Hypothalamus (tissue), 51 donors: ENCODE data around the gene CPNE8.
A peak's percentile ranks its signal among the peaks of the same experiment; 100 is the strongest.

Source experiments
- DNase-seq, 51 donors: peaks; one replicate each; lab custom pipeline; 2025; lab: John Stamatoyannopoulos, UW

Gene CPNE8

DNA sequence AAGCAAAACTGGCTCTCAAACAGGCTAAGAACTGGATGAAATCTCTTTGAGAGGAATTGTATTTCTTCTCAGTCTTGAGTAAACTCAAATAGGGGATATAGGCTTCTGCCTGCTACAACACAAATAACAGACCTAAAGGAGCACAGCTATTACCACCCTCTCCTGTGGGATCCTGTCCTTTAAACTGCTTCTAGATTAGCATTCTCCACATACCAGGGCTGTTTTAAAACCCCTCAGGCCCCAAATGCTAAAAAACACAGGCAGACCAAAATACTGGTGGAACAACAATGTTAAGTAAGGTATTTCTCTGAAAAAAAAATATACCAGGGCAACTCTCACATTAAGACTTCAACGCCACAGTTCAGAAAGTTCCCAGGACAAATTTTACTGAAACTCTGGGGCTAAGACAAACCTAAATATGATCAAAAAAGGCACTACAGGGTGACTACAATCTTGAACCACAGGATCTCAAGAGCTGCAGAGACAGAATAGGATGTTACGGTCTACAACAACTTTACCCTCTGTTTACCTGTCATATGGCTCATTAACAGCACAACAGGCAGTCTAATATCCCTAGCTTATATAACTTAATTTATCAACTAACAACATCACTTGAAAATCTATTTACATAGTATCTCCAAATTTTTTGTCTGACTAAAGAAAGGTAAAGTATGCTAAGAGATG, 7.2 kb downstream of the CPNE8 start:
- no peak for DNase-seq

DNA sequence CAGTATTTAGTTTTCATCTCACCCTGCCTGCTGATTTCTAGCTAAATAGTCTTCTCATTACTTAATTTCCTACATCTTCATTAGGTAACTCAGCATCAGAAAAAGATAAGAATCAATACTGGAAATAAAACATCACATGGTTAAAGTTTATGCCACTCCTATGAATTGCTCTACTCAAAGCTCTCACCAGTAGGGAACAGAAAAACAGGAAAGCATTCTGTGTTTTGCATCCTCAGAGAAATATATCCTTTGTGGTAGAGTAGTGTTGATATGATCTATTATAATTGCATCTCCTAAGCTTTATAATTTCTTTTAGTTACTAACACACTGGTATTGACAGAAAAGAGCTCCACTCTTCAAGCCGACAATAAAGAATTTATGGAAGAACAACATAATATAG, 9.9 kb downstream of the CPNE8 start:
- no peak for DNase-seq

DNA sequence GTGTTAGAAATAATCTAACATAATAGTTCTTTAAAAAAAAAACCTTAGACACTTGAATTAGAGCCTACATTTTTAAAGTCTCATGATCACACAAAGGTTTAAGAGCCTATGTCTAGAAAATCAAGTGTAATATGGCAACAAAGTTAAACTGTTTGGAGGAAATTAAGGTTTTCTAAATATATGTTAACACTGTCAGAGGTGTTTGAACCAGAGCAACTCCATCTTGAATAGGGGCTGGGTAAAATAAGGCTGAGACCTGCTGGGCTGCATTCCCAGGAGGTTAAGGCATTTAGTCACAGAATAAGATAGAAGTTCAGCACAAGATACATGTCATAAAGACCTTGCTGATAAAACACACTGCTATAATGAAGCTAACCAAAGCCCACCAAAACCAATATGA, 12.4 kb downstream of the CPNE8 start:
- DNase-seq, result no peak

DNA sequence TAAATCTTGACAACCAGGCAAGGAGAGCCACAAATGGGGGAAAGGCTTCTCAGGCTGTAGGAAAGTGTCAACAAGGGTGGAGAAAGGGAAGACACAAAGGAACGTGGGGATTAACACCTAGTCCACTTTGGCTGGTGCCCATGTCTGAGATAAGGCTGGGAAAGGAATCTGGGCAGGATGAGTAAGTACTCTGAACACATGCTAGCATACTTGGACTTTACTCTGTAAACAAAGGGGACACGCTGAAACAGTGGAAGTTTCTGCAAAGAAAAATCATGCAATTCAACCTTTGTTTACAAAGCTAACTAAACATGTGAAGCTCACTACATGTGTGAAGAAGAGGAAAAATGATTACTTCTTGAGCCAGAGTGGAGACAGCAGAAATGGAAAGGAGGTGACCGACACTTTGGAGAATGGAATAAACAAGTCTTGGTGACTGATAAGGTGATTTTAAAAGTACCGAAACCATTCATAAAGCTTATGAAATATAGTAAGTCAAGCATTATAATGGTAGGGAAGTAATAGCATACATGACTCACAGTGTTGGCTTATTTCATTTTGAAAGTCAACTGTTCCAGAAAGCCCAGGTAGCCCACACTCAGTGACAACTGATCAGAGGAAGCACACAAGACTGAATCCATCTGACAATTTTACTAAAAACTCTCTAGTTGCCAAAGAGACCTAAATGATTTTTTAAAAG, 13.2 kb downstream of the CPNE8 start:
- no peak for DNase-seq

DNA sequence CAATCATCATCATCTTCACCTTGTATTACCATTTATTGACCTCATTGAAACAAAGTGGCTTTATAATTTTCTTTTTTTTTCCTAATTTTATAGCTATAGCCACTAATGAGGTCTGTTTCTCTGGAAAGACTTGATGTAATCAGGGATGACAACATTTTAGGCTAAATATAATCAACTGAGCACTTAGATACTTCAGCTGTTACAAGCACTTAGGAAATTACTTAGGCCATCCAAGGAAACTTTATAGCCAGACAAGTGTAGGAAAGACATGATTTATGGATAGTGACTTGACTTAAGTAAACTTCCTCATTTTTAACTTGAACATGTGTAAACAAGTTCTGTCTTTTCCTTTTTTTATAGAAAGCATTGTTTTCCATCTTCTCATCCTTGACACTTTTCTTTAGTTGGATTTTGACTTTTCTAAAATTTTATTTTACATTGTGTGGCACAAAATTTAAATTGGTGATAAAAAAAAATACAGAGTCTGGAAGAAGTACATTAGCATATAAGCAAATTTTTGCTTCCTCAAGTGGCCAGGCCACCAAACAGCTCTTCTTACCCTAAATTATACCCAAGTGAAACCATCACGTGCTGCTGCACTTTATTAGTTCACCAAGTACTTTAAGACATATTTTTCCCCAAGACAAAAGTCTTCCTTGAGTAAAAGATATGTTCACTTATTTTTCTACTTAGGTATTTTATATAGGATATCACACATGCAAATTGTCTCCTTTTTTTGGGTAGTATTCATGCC, 15.1 kb downstream of the CPNE8 start:
- DNase-seq, result no peak

DNA sequence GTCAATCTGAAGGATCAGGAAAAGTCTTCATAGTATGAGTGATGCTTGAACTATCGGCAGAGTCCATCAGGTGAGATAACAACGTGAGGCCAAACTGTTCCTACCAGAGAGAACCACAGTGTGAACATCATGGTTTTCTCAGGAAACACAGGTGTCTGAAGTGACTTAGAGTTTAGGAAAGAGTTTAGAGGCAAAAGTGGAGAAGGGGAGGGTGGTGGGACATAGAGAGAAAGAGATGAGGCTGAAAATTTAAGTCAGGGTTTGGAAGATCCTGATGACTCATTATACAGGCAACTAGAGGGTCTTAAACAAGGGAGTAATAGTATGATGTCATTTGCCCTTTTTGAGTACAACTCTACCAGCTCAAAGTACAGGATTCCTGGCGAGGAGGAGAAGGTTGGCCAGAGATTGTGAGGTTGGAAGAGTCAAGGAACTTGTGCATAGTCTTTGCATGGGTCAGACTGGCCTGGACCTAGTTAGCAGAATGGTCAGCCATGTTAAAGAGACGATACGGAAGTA, 16.0 kb downstream of the CPNE8 start:
- no peak for DNase-seq

DNA sequence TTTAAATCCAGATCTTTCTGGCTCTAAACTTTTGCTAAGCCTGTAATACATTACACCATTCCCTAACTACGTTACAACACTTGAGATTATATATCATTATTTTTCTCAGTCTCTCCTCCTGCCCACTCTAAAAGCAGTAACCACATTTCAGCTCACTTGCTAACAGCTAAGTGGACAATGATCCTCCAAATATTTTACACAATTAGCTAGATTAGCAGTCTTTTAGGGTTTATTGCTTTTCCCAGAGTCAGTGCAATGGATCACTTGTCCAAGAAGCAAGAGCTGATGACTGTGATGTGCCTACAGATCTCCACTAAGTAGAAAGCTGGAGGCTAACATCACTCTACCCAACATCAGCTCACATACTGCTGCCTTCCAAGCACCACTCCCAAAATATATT, 17.6 kb downstream of the CPNE8 start:
- no peak for DNase-seq

DNA sequence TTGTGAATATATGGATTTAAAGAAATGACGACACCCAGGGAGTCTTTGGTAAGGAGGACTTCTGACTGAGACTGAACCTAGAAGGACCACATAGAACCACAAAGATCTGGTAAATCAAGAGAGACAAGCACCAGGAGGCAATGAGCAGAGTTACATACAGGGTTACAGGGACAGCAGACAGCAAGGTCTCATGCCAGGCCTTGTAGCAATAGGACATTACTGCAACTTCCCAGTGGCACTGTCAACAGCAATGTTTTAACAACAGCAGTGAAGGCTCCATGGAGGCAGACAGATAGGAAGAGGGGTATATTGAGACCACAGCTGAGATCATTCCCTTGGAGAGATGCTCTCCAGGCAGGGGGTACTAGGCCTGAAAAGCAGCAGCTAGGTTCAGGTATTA, 18.5 kb downstream of the CPNE8 start:
- DNase-seq, result no peak

DNA sequence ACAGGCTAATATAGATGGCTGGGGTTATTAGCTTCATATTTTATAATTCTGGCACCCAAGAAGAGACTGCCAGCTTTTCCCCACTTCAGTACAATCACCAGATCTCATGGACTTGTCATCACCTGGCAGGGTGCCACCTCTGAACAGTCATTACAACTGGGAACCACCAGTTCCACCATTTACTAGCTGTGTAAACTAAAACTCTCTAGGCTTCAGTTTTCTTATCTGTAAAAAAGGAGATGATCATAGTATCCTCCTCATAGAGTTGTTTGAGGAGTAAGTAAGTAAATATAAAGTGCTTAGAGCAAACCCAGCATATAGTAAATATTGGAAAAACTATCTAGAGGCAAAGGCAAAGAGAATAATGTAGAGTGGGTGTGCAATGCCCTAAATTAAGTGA, 19.3 kb downstream of the CPNE8 start:
- DNase-seq, result peak in 1 of 51 donors; percentile 1

DNA sequence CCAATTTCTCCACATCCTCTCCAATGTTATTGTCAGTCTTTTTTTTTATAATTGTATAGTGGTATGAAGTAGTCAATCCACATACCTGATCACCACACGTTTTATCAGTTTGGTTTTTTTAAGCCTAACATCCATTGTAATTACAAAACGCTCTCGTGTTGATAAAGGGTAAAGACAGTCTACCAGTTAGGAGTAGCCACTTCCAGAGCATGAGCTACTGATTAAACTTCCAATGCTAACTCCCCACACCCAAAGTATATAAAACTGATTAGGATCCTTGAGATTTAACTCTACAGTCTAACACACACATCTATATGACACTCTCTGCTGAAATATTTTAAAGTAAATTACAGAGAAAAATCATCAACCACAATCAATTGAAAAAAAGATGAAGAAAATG, 20.7 kb downstream of the CPNE8 start:
- DNase-seq, result no peak

DNA sequence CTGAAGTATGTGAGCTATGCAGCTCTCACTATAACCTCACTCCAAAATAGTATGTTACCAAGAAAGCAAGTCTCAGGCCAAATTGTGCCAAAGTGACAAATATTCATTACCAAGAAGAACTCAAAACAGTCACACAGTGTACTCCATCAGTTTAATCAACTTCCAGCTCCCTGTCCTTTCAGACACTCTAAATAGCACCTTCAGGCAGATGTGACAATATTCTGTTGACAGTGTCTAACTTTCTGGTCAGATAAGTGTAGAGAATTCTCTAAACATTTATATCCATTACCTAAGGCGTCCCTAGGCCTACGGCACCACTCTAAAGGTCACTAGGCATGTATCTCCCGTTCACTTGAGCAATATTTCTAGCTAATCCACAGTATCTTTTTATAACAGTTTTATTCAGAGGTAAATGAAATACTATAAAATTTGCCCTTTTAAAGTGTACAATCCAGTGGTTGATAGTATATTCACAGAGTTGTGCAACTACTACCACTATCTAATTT, 21.7 kb downstream of the CPNE8 start:
- DNase-seq, result no peak

DNA sequence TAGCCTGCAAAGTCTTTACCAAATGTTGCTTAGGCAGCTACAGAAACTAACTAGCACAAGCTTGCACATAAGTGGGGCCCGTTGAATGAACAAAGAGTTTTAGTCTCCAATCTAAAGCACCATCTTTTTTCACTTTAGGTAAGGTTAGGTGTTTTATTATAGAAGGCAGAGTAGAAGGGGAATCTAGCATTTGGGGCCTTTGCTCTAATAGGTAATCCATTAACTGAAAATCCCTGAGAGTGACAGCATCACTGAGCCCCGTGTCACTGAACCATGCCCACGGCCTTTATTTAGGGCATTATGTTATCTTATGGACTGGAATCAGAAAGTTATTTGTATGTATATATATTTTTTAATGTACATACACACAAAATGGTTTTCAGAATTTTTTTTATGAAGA, 25.1 kb downstream of the CPNE8 start:
- no peak for DNase-seq

DNA sequence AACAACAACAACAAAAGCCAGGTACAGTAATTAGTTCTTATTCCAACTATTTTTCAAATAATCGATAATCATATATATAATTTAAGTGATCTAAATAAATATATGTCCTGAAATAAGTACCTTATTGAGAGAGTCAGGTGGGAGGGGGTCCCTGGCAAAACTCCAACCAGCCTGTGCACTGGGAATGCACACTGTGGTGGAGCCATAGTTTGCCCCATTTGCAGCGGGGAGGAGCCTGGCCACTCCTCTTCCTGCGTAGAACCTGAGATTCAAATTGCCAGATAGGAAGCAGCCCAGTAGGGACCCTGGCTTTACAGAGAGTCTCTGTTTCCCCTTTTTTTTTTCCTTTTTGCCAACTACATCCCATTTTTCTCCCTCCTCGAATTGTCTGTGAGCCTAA, 26.4 kb downstream of the CPNE8 start:
- no peak for DNase-seq

DNA sequence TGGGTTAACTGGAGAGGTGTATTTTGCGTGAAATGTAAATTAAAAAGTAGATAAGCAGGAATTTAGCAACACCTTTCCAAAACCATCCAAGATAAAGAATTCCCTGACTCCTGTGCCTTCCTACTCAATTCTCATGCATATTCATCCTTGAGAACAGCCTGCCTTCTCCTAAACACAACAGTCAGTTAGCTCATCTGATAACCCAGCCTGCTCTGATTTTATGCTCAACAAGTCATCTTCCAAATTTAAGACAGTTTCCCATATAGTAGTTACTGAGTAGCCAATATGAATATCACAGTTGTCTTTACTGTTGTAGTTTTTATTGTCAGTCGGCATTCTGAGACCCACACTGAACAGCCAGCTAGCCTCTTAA, 27.1 kb downstream of the CPNE8 start:
- DNase-seq, result no peak

DNA sequence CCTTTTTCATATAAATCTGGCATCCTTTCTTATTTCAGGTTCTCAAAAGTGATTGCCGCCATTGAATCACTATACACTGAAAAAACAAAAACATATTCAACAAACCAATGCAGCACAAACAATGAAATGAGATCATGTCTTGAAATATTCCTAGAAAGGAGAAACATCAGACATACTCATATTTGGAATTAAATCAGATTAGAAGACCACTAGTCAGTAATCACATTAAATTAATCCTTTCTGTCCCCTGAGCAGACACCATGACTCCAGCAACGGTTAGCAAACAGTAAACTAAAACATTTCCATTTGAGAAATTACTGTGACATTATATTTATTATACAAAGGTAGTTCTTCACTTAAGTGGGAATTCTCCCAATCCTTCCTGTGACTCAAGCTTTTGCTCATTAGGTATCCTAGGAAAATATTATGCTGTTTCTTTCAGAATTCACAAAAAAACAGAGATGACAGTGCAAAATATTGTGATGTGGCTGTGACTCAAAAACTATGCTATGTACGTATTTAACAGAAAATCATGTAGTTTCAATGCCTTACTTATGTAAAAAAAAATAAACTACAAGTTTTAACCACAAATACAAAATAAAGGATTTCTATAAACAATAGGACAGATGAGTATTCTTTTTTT, 29.7 kb downstream of the CPNE8 start:
- no peak for DNase-seq

DNA sequence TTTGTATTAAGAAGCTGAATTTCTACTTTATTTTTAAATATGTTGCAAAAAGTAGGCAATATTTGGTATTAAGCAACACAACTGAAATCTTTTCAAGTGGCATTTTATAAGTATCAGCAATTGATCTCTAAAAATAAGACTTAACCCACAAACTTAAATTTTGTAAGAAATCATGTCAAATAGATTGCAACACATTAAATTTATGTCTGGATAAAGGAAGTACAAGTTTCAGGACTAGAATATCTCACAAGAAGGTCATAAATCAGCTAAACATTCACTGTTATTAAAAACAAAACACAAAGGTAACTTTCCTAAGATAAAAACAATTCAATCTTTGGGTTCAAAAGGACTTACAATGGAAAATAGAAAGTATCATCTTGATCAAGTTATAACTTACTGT, 32.8 kb downstream of the CPNE8 start:
- DNase-seq, result no peak

DNA sequence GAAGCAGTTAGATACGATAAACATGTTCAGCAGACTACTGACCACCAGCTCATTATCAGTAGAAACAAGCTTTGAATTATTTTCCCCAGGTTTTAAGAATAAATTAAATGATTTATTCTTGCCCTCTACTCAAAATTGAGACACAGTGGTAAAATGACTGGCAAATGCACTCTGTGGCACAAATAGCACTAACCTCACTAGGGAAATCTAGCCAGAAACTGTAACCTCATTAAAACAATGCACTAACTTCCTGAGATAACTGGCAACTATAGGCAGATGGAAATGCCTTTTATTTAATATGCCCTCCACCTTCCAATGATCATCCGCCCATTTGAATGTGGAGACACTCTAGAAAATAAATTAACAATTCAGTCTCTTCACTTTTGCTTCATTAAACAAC, 33.2 kb downstream of the CPNE8 start:
- no peak for DNase-seq

DNA sequence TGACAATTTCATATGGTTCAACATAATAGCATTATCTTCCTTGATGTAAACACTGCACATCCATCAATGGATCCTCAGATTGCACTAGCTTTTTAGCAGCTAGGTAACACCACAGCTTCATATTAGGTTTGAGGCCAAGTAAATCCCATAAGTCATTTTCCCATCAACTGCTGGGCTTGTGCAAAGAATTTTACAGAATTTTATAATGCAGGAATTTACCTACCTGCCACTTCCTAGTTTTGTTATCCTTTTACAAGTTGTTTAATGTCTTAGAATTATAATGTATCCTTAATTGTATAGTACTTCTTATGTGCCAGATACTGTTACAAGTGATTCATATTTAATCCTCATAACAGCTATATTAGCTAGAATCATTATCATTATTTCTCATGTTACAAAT, 36.4 kb downstream of the CPNE8 start:
- no peak for DNase-seq

DNA sequence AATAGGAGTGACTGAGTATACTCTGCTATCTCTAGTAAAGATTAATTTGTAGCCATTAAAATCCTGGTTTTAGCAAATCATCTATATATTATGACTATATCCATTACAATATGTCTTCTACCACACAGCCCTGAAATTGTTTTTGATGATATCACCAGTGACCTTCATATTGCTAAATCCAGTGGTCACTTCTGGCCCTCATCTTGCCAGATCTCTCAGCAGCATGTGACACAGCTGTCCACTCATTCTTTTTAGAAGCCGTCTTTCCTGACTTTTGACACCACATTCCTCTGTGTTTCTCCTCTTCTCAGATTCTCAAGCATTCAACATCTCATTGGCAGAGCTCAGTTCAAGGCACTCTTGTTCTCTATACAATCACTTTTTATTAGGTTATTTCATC, 54.9 kb downstream of the CPNE8 start:
- no peak for DNase-seq

DNA sequence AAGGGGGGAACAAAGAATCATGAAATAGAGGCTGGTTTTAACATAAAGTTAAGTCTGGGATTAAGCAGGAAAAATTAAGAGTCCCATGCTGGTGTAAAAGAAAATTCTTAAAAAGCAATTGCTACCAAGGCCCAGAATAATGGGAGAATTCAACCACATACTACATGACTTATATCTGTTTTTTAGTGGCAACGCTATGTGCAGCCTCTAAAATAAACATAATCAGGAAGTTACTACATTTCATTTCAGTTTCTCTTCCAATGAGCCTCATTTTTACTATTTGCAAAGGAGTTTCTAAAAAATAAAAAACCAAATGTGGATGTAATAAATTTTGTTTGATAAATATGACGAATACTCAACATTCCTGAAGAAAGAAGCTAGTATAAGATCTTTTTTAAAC, 58.1 kb downstream of the CPNE8 start:
- DNase-seq, result no peak

DNA sequence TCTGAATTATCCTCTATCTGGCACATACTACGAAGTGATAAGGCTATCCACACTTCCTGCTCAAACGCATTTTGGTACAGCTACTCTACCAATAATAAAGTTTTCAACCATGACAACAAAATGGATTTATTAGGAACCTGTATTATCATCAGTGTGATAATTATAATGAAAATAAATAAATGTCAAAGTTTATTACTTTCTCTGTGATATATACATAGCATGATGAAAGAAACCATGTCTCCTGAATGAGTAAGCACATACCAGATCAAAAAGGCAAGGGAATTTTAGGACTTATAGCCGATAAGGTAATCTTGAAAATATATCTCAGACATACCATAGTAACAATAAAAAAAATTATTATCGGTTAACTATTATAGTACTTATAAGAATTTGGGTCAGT, 61.1 kb downstream of the CPNE8 start:
- no peak for DNase-seq
